Smooth muscle cell (in vitro differentiated cells): ENCODE measurements around the gene DPF3. TPM values are rescaled to one million over a fixed set of nuclear protein-coding genes. Genes with fewer than 3 reads are reported as not detected.
A peak's percentile ranks its signal among the peaks of the same experiment; 100 is the strongest.

Source experiments
- DNase-seq: peaks from one replicate; lab custom pipeline; 2025; ENCODE audit not compliant: unreplicated experiment; lab: John Stamatoyannopoulos, UW
- H2AFZ ChIP-seq: fragments of 200-600 bp; sonication (generic); 2 replicates; pipeline ENCODE4 v1.6.0; 2016; ENCODE audit warnings: antibody characterized with exemption, low read depth, mild to moderate bottlenecking
- H3F3A ChIP-seq: fragments of 200-600 bp; sonication (generic); 2 replicates; pipeline ENCODE4 v1.6.0; 2017; ENCODE audit warnings: antibody characterized with exemption, low read depth
- H3K27ac ChIP-seq: fragments of 200-600 bp; sonication (generic); 2 replicates; pipeline ENCODE4 v1.5.1; 2016; ENCODE audit warnings: low read depth, mild to moderate bottlenecking
- H3K27me3 ChIP-seq: fragments of 200-600 bp; sonication (generic); 2 replicates; pipeline ENCODE4 v1.6.1; 2016; ENCODE audit warnings: low read depth, mild to moderate bottlenecking
- H3K36me3 ChIP-seq: fragments of 200-600 bp; sonication (generic); 2 replicates; pipeline ENCODE4 v1.5.1; 2016; ENCODE audit warnings: low read depth
- H3K4me1 ChIP-seq: fragments of 200-600 bp; sonication (generic); 2 replicates; pipeline ENCODE4 v1.5.1; 2016; ENCODE audit warnings: low read depth
- H3K4me2 ChIP-seq: fragments of 200-600 bp; sonication (generic); 2 replicates; pipeline ENCODE4 v1.6.0; 2016; ENCODE audit warnings: mild to moderate bottlenecking
- H3K4me3 ChIP-seq: fragments of 200-600 bp; sonication (generic); 2 replicates; pipeline ENCODE4 v1.5.1; 2016; ENCODE audit warnings: mild to moderate bottlenecking
- H3K79me2 ChIP-seq: fragments of 200-600 bp; sonication (generic); 2 replicates; pipeline ENCODE4 v1.6.0; 2016; ENCODE audit warnings: low read depth, mild to moderate bottlenecking
- H3K9ac ChIP-seq: fragments of 200-600 bp; sonication (generic); 2 replicates; pipeline ENCODE4 v1.6.0; 2016; ENCODE audit warnings: low read depth
- H3K9me3 ChIP-seq: fragments of 200-600 bp; sonication (generic); replicated peaks from 2 replicates; pipeline ENCODE4 v1.5.1; 2016; ENCODE audit warnings: low read depth
- H4K20me1 ChIP-seq: fragments of 200-600 bp; sonication (generic); 2 replicates; pipeline ENCODE4 v1.6.0; 2016; ENCODE audit warnings: low read depth
- whole genome bisulfite sequencing: methylation state at CpG from one replicate; pipeline ENCODE4 v1.1.7; 2016; ENCODE audit warnings: low lambda C conversion rate; 5-methylcytosine and 5-hydroxymethylcytosine counted together
- polyA plus RNA-seq: library from polyadenylated mRNA; unstranded; fragments of >200 nt; fragmentation: Nextera tagmentation; extraction: Ambion mirVana; gene quantifications from 2 replicates; pipeline ENCODE4 v1.2.1, GENCODE V29; 2016
- total RNA-seq: library from RNA; depleted of rRNA; stranded (reverse); fragments of >200 nt; gene quantifications from 2 replicates; pipeline ENCODE4 v1.2.3, GENCODE V29; 2014
- TF ChIP-seq, protein P1 (sequence below): fragments of 200-600 bp; sonication (generic); IDR thresholded peaks from 2 replicates; pipeline ENCODE4 v1.5.1; 2017; ENCODE audit warnings: borderline replicate concordance, mild to moderate bottlenecking, antibody characterized with exemption; ENCODE audit not compliant: insufficient read depth, poor library complexity, severe bottlenecking

DPF3 gene
- total and polyA plus RNA-seq, 2 experiments from 2014 or later: 4.9 to 12.6 TPM

DNA sequence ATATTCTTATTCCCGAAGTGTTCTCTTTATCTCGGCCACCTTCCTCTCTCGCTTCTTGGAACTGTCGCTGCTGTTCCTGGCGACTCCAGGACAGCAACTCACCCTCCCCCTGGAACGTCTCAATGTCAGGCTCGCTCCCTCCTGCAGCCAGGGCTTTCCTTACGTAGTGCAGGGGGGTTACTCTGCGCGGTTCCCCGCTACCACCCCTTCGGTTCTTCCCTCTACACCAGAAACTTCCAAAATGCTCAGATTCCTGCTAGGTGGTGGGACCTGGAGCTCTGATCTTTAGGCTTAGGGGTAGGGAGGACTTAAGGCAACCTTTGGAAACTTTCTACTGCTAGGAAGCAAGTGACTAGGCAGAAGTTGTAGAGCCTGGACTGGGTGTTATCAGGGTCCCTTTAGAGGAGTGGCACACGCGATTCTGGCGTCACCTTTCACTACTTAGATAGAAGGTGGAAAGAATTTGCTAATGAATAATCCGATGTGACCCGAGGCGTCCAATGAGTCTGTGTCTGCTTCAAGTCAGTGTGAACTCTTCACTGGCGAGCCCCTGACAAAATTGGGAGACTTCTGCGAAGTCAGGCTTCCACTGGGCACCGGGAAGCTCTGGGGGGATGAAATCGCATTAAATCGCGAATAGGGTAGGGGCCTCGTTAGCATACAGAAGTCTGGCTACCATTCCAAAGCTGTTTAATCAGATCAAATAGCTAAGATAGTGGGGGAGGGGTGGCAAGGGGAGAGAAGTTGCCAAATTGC, 900 bp upstream of the DPF3 start:
- WGBS: under 1% methylated on average over 25 of the region's 25 CpGs
- H3K9ac ChIP-seq: no peak overlapping the region
- no peak for DNase-seq

DNA sequence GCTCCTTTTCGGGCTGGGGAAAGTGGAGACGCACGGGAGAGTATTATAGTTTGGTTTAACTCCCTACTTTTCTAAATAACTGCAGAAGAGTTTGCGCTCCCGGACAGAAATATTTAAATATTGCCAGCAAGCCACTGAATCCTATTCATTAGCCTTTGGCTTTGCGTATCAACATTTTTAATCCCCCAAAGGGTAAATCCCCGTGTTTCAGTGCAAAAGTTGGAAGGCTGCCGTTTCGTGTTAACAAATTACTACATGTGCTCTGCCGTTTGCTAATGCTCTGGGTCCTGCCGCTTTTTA, 372 bp upstream of the DPF3 start:
- H3K9me3 ChIP-seq: no peaks in the 10 kb centered on the region
- DNase-seq: no peak
- WGBS: under 1% methylated on average over 11 of the region's 11 CpGs
- no peaks in the 10 kb centered on the region for H3F3A ChIP-seq
- peaks cover 40% of the 10 kb centered on the region for H3K4me1 ChIP-seq
- TF ChIP-seq, protein P1, sequence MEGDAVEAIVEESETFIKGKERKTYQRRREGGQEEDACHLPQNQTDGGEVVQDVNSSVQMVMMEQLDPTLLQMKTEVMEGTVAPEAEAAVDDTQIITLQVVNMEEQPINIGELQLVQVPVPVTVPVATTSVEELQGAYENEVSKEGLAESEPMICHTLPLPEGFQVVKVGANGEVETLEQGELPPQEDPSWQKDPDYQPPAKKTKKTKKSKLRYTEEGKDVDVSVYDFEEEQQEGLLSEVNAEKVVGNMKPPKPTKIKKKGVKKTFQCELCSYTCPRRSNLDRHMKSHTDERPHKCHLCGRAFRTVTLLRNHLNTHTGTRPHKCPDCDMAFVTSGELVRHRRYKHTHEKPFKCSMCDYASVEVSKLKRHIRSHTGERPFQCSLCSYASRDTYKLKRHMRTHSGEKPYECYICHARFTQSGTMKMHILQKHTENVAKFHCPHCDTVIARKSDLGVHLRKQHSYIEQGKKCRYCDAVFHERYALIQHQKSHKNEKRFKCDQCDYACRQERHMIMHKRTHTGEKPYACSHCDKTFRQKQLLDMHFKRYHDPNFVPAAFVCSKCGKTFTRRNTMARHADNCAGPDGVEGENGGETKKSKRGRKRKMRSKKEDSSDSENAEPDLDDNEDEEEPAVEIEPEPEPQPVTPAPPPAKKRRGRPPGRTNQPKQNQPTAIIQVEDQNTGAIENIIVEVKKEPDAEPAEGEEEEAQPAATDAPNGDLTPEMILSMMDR: no peak
- peaks cover 14% of the 10 kb centered on the region for H4K20me1 ChIP-seq
- H3K9ac ChIP-seq: no peak overlapping the region
- peaks cover 38% of the 10 kb centered on the region for H3K27me3 ChIP-seq
- H3K4me3 ChIP-seq: peak overlapping the region; percentile 96
- H3K27ac ChIP-seq: no peak overlapping the region
- H3K4me2 ChIP-seq: peak overlapping the region; percentile 88
- H3K79me2 ChIP-seq: peaks cover 16% of the 10 kb centered on the region
- H3K36me3 ChIP-seq: no peaks in the 10 kb centered on the region
- peak overlapping the region; percentile 75 for H2AFZ ChIP-seq

More for the DNA sequence above, 900 bp upstream of the DPF3 start:
- peaks cover 38% of the 10 kb centered on the region for H3K27me3 ChIP-seq
- peak overlapping the region; percentile 75 for H2AFZ ChIP-seq
- no peaks in the 10 kb centered on the region for H3K9me3 ChIP-seq
- H3K4me1 ChIP-seq: peaks cover 35% of the 10 kb centered on the region
- peak overlapping the region; percentile 88 for H3K4me2 ChIP-seq
- H3K4me3 ChIP-seq: peak overlapping the region; percentile 96
- TF ChIP-seq, protein P1: no peak
- peaks cover 16% of the 10 kb centered on the region for H3K79me2 ChIP-seq
- H4K20me1 ChIP-seq: peaks cover 11% of the 10 kb centered on the region
- no peaks in the 10 kb centered on the region for H3F3A ChIP-seq
- no peaks in the 10 kb centered on the region for H3K36me3 ChIP-seq
- H3K27ac ChIP-seq: no peak overlapping the region

DNA sequence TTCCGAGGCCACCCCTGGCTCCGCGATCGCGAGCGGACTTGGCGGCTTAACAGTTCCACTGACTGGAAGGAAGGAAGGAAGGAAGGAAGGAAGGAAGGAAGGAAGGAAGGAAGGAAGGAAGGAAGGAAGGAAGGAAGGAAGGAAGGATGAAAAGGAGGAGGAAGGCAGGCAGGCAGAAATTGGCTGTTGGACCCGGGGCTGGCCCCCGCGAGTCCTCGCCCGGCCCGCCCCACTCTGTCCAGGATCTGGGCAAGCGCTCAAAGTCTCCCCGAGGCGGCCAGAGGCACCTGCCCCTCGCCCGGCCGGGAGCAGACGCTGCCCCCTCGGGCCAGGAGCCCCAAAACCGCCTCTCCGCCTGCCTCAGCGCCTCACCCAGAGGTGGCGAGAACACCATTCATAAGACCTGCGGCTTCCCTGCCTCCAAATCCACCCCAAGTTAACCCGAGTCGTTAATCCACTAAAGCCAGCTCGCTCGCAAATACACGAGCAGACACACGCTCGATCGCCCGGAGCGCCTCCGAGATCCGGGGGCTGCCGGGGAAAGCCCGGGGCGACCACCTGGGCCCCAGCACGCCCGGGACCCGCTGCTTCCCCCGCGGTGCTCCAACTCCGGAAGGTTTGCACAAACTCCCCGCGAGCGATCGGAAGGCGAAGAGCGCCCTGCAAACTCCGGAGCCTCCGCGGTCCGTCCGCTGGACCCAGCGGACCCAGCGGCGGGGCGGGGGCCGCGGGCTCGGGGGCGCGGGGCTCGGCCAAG, 844 bp downstream of the DPF3 start:
- Histone ChIP-seq H3K27me3 (peaks cover 38% of the 10 kb centered on the region), H3K4me3 (peak overlapping the region; percentile 96), H4K20me1 (peaks cover 19% of the 10 kb centered on the region), H3K4me1 (peaks cover 49% of the 10 kb centered on the region), H3K36me3 (no peaks in the 10 kb centered on the region), H3K4me2 (peak overlapping the region; percentile 88), H3K9ac (peak overlapping the region; percentile 3), H3F3A (no peaks in the 10 kb centered on the region), H2AFZ (peak overlapping the region; percentile 74), H3K79me2 (peaks cover 16% of the 10 kb centered on the region), H3K9me3 (no peaks in the 10 kb centered on the region), H3K27ac (no peak overlapping the region)
- TF ChIP-seq, protein P1: no peak
- 2% methylated on average over 43 of the region's 68 CpGs for WGBS
- DNase-seq: no peak
